Small intestine (tissue), 7 donors: ENCODE results near the gene XCL1. TPM values are rescaled to one million over a fixed set of nuclear protein-coding genes. Genes with fewer than 3 reads are reported as not detected.

ENCODE experiments used
- DNase-seq, 2 donors: peaks; one replicate each; pipeline versions ENCODE4 v3.0.0 to v3.0.0-alpha.2; 2013
- FAIRE-seq: peaks from 2 replicates; lab custom pipeline; 2012; peaks lifted over from hg19 to GRCh38; lab: Jason Lieb, UNC
- H3K27ac ChIP-seq, 3 donors: one replicate each; pipeline ENCODE4 v1.5.1; 2013; ENCODE audit warnings: low read length in 2 of 3, mild to moderate bottlenecking in 2 of 3, control low read depth in 1 of 3, inconsistent platforms in 1 of 3, low read depth in 1 of 3, moderate library complexity in 1 of 3
- H3K27me3 ChIP-seq, 3 donors: one replicate each; pipeline ENCODE4 v1.6.1; 2013; ENCODE audit warnings: low read length in 3 of 3, inconsistent platforms in 1 of 3; ENCODE audit not compliant: control insufficient read depth in 3 of 3, insufficient read depth in 3 of 3
- H3K36me3 ChIP-seq, 3 donors: one replicate each; pipeline ENCODE4 v1.6.1; 2013; ENCODE audit warnings: low read length in 3 of 3, inconsistent platforms in 1 of 3, low read depth in 1 of 3, mild to moderate bottlenecking in 1 of 3, moderate library complexity in 1 of 3; ENCODE audit not compliant: control insufficient read depth in 3 of 3, insufficient read depth in 2 of 3
- H3K4me1 ChIP-seq, 3 donors: one replicate each; pipeline ENCODE4 v1.6.1; 2013; ENCODE audit warnings: low read length in 2 of 3, inconsistent platforms in 1 of 3, low read depth in 1 of 3, mild to moderate bottlenecking in 1 of 3, moderate library complexity in 1 of 3; ENCODE audit not compliant: control insufficient read depth in 3 of 3, insufficient read depth in 2 of 3
- H3K4me3 ChIP-seq, 3 donors: one replicate each; pipeline ENCODE4 v1.5.1; 2013; ENCODE audit warnings: low read length in 3 of 3, control low read depth in 1 of 3, inconsistent platforms in 1 of 3, low read depth in 1 of 3, mild to moderate bottlenecking in 1 of 3, moderate library complexity in 1 of 3
- H3K9me3 ChIP-seq, 2 donors: one replicate each; pipeline ENCODE4 v1.6.1; 2013; ENCODE audit warnings: low read depth in 1 of 2, low read length in 1 of 2; ENCODE audit not compliant: control insufficient read depth in 2 of 2, insufficient read depth in 1 of 2
- WGBS, 3 donors: extraction: QIAGEN DNeasy Blood & Tissue Kit; methylation state at CpG; one replicate each; pipeline ENCODE4 v1.1.7; 2013; 5-methylcytosine and 5-hydroxymethylcytosine counted together
- polyA plus RNA-seq, 4 donors: library from polyadenylated mRNA; stranded (reverse) in 3 of 4; unstranded in 1 of 4; fragments of 200-250 nt in 3 of 4; fragments of 120-200 nt in 1 of 4; gene quantifications; one replicate each; pipeline versions ENCODE4 v1.2.1 to v1.2.3, GENCODE V29; 2013
- donor health status: healthy with polysubstance abuse.
- donor health status: control.
- donor health status: control.
- donor health status: Bipolar disorder and iron deficiency.
- donor health status: healthy.

Gene XCL1
- polyA plus RNA-seq, 4 donors, result 0.21 to 1.3 (median 0.54) TPM; not detected in 1

GRCh38 chr1:168614235-168614634 lies 37.8 kb downstream of the XCL1 start:
- Histone ChIP-seq H3K9me3 (no peaks in the 10 kb centered on the region), H3K4me1 (peaks cover 0 to 13% (median 2%) of the 10 kb centered on the region in 3 donors), H3K36me3 (no peaks in the 10 kb centered on the region), H3K4me3 (no peak overlapping the region), H3K27ac (no peak overlapping the region), H3K27me3 (no peaks in the 10 kb centered on the region)
- 56 to 67% (median 57%) methylated on average over 8 of the region's 8 CpGs for WGBS, 3 donors
- DNase-seq, result peak; percentile 30 to 65
- FAIRE-seq, result no peak

DNA sequence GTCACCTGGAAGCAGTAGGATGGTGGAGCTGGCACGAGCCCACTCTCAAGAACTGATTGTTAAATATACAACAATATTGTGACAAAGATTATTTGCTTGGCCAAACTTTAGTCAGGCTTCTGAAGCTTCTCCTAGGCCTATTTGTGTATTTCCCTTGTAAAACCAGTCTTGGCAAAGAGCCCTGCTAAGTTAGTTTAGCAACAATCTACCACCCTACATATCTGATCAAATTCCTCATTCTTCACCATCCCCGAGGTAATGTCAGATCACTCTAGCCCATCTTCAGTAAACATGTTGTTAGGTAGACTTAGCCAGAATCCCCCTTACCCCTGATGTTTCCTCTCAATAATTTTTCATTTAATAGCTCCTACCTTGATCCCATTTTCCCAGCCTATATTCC lies 39.6 kb downstream of the XCL1 start:
- Histone ChIP-seq H3K27ac (no peak overlapping the region), H3K36me3 (no peaks in the 10 kb centered on the region), H3K27me3 (no peaks in the 10 kb centered on the region), H3K9me3 (no peaks in the 10 kb centered on the region), H3K4me3 (no peak overlapping the region), H3K4me1 (peaks cover 0 to 11% (median 2%) of the 10 kb centered on the region in 3 donors)
- DNase-seq (no peak), FAIRE-seq (no peak)
- 44 to 72% (median 54%) methylated on average over 2 of the region's 2 CpGs for WGBS, 3 donors

DNA sequence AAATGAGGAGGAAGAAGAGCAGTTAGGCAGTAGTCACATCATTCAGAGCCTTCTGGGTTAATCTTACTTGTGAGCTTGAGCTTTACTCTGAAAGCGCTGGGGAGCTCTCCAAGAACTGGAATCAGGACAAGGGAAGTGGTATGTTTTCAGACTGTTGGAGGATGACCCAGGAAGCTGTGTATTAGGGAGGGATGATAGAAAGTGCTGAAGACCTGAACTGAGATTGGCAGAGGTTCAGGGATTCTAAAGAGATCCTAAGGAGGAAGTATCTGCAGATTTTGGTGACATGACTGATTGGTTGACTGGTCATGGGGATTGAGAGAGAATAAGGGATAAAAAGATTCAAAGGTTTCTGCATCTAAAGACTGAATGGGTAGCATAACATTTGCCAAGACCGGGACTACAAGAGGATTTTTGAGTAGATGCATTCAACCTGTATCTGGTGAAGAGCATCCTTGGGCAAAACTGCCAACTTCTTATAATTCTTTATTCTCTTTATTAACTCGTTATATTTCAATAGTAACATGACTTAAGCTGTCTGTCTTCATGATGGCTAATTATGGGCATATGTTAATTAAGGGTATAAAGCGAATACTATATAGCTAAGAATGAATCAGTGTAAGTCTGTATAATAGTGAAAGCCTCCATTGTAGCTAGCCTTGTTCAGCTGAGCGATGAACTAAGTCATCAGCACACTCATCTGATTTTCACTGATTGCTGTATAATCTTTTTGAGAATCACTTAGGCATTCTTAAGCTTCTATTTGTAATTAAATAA lies 41.8 kb downstream of the XCL1 start:
- FAIRE-seq, result no peak

DNA sequence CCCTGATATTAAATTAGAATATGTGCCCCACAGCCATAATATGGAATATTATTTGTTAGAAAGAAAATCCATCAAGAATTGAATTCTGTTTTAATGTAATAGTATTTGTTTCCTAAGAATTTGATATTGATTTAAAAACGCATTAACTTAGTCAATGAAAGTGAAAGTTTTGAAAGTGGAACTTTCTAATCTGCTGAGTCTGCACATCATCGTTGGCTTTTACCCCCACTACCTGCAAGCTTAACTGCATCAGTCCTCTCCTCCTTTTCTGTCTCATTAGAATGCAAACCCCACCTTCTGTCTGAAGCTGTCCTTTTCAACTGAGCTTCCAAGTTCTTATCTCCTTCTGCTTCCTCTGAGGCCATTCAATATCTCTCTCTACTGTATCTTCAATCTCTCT lies 42.5 kb downstream of the XCL1 start:
- FAIRE-seq (no peak), DNase-seq (no peak)
- no peaks in the 10 kb centered on the region for H3K36me3 ChIP-seq
- WGBS, 3 donors, result 28 to 39% (median 30%) methylated on average over 2 of the region's 2 CpGs
- no peak overlapping the region for H3K27ac ChIP-seq
- no peaks in the 10 kb centered on the region for H3K27me3 ChIP-seq
- no peaks in the 10 kb centered on the region for H3K9me3 ChIP-seq
- H3K4me1 ChIP-seq, result peaks cover 0 to 8% (median 0%) of the 10 kb centered on the region in 3 donors
- no peak overlapping the region for H3K4me3 ChIP-seq

More for the DNA sequence above, 41.8 kb downstream of the XCL1 start:
- H3K9me3 ChIP-seq, result no peaks in the 10 kb centered on the region
- H3K27me3 ChIP-seq, result no peaks in the 10 kb centered on the region
- no peak for DNase-seq
- H3K27ac ChIP-seq, result no peak overlapping the region
- no peaks in the 10 kb centered on the region for H3K36me3 ChIP-seq
- peaks cover 0 to 11% (median 2%) of the 10 kb centered on the region in 3 donors for H3K4me1 ChIP-seq
- 82 to 91% (median 91%) methylated on average over 5 of the region's 5 CpGs for WGBS, 3 donors
- H3K4me3 ChIP-seq, result no peak overlapping the region

GRCh38 chr1:168621356-168621755 lies 45.0 kb downstream of the XCL1 start:
- FAIRE-seq, result no peak
- 76 to 86% (median 79%) methylated on average over 1 of the region's 1 CpG for WGBS, 3 donors

DNA sequence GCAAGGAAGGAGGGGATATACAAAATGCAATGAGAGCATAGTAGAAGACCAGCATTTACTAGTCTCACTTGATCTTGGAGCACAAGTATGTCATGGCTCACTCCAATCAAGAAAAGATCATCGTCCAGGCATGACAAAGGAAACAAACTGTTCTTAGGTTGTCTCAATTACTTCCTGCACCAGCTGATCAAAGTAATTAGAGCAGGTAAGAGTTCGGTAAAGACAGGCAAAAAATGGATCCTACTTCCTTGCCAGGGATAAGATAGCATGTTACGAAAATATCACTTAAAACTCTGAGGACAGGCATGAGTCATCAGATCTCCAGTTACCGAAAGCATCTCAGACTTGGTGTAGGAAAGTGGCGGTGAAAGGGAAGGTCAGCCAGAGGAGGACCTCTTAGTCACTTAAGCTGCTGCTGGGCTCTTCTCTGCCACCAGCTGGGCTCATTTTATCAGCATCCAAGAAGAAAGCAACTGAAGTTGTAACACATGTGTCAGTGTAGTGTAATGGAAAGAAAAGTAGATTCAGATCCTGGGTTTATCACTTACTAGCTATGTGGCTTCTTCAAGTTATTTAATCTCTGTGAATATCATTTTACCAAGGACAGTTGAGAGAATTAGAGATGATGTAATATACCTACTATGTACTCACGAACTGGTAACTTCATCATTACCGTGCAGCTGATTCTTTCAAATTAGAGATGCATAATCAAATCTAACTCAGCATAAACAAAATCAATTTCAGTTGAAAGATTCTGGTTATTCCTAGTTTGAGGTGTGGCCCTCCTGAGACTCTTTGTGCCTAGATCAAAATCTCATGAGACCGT lies 46.8 kb downstream of the XCL1 start:
- no peaks in the 10 kb centered on the region for H3K27me3 ChIP-seq
- WGBS, 3 donors, result 44 to 62% (median 54%) methylated on average over 8 of the region's 8 CpGs
- H3K36me3 ChIP-seq, result no peaks in the 10 kb centered on the region
- no peaks in the 10 kb centered on the region for H3K9me3 ChIP-seq
- H3K27ac ChIP-seq, result no peak overlapping the region
- H3K4me1 ChIP-seq, result no peaks in the 10 kb centered on the region
- no peak for FAIRE-seq
- H3K4me3 ChIP-seq, result no peak overlapping the region
- DNase-seq, result peak in 1 of 2 donors; percentile 76

More at GRCh38 chr1:168621356-168621755, 45.0 kb downstream of the XCL1 start:
- Histone ChIP-seq H3K9me3 (no peaks in the 10 kb centered on the region), H3K36me3 (no peaks in the 10 kb centered on the region), H3K27ac (no peak overlapping the region), H3K4me1 (no peaks in the 10 kb centered on the region), H3K4me3 (no peak overlapping the region), H3K27me3 (no peaks in the 10 kb centered on the region)
- DNase-seq, result no peak

GRCh38 chr1:168623831-168624230 lies 47.4 kb downstream of the XCL1 start:
- no peak for FAIRE-seq
- Histone ChIP-seq H3K36me3 (no peaks in the 10 kb centered on the region), H3K9me3 (no peaks in the 10 kb centered on the region), H3K27me3 (no peaks in the 10 kb centered on the region), H3K4me1 (no peaks in the 10 kb centered on the region), H3K27ac (no peak overlapping the region), H3K4me3 (no peak overlapping the region)
- WGBS, 3 donors, result 97 to 98% (median 98%) methylated on average over 4 of the region's 4 CpGs
- DNase-seq, result no peak

DNA sequence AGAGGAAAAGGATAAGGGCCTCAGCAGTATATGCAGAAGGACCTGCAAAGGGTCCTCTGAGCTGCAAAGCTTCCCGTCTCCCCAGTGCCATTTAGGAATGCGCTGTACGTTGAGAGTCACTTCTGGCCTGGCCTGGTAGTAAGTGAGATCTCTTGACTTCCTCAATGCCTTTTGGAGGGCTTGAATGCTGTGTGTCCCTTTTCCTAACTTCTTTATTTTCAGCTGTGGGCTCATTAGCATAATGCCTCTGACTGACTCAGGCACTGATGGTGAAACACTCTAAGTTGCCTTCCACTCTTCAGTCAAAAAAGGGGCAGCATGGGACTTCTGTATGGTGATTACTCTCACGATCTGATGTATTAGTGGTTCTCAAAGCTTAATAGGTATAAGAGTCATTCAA lies 49.9 kb downstream of the XCL1 start:
- WGBS, 3 donors, result 87 to 91% (median 88%) methylated on average over 4 of the region's 4 CpGs
- FAIRE-seq, result no peak

More for the DNA sequence above, 49.9 kb downstream of the XCL1 start:
- H3K9me3 ChIP-seq, result no peaks in the 10 kb centered on the region
- no peaks in the 10 kb centered on the region for H3K36me3 ChIP-seq
- H3K4me3 ChIP-seq, result no peak overlapping the region
- no peak for DNase-seq
- no peak overlapping the region for H3K27ac ChIP-seq
- H3K4me1 ChIP-seq, result no peaks in the 10 kb centered on the region
- H3K27me3 ChIP-seq, result no peaks in the 10 kb centered on the region
